H1 (cell line): ENCODE results near the gene DESI1.
"Not testable (repeated sequence)": the region's sequence is repeated elsewhere in the genome, so short reads cannot be mapped to it uniquely, and the experiment has no call there.

Source experiments
- CEBPB ChIP-seq: IDR thresholded peaks from 2 replicates; pipeline ENCODE4 v1.6.1; 2012; ENCODE audit warnings: low read depth, low read length
- CHD1 ChIP-seq: IDR thresholded peaks from 2 replicates; pipeline ENCODE4 v1.6.1; 2012; ENCODE audit warnings: low read depth, low read length, improper control_type of control experiment
- CHD2 ChIP-seq: IDR thresholded peaks from 2 replicates; pipeline ENCODE4 v1.6.1; 2012; ENCODE audit warnings: low read length, improper control_type of control experiment
- EZH2 ChIP-seq: fragments of 200-600 bp; sonication (generic); IDR thresholded peaks from 2 replicates; pipeline ENCODE4 v1.7.1; 2012; ENCODE audit warnings: low read depth, mild to moderate bottlenecking, moderate library complexity, low read length, inconsistent platforms; ENCODE audit not compliant: severe bottlenecking
- FOSL1 ChIP-seq: IDR thresholded peaks from 2 replicates; pipeline ENCODE4 v1.6.1; 2011; ENCODE audit warnings: mild to moderate bottlenecking, low read depth, low read length, moderate library complexity; ENCODE audit not compliant: insufficient read depth
- HDAC2 ChIP-seq, 2 experiments: fragments of 300-600 bp in 1 of 2; sonication (generic) in 1 of 2; IDR thresholded peaks; 2 replicates each; pipeline ENCODE4 v1.6.1; 2011 to 2012; ENCODE audit warnings: low read depth in 2 of 2, low read length in 2 of 2, mild to moderate bottlenecking in 2 of 2, moderate library complexity in 2 of 2, borderline replicate concordance in 1 of 2, inconsistent platforms in 1 of 2
- KDM5A ChIP-seq: fragments of 200-600 bp; IDR thresholded peaks from 2 replicates; pipeline ENCODE4 v1.7.1; 2012; ENCODE audit warnings: mild to moderate bottlenecking, low read length, inconsistent platforms, mixed read lengths
- NRF1 ChIP-seq: IDR thresholded peaks from 2 replicates; pipeline ENCODE4 v1.6.1; 2011; ENCODE audit warnings: mild to moderate bottlenecking, low read depth, low read length, improper control_type of control experiment
- POLR2A ChIP-seq, 2 experiments: IDR thresholded peaks; 1 replicate in 1 of 2; 2 replicates in 1 of 2; pipeline ENCODE4 v1.6.1; 2011; ENCODE audit warnings: low read depth in 2 of 2, low read length in 2 of 2, mild to moderate bottlenecking in 2 of 2; ENCODE audit errors: control extremely low read depth in 1 of 2
- RBBP5 ChIP-seq: IDR thresholded peaks from 2 replicates; pipeline ENCODE4 v1.7.1; 2012; ENCODE audit warnings: low read depth, mild to moderate bottlenecking, inconsistent platforms, low read length, moderate library complexity, borderline replicate concordance
- SP4 ChIP-seq: IDR thresholded peaks from 2 replicates; pipeline ENCODE4 v1.6.1; 2012; ENCODE audit warnings: low read length, inconsistent platforms
- SUZ12 ChIP-seq: fragments of 200-600 bp; sonication (generic); IDR thresholded peaks from 2 replicates; pipeline ENCODE4 v1.6.1; 2012; ENCODE audit warnings: mild to moderate bottlenecking, inconsistent platforms, low read length, moderate library complexity, mixed read lengths
- ZNF274 ChIP-seq: IDR thresholded peaks from 2 replicates; pipeline ENCODE4 v1.7.0; 2012; ENCODE audit warnings: low read length, borderline replicate concordance; ENCODE audit errors: extremely low read depth
- TF ChIP-seq, protein P1 (sequence below), 3 experiments: IDR thresholded peaks; 1 replicate in 2 of 3; 2 replicates in 1 of 3; pipeline versions ENCODE4 v1.5.1 to v1.6.1; 2011; ENCODE audit warnings: low read length in 3 of 3, mild to moderate bottlenecking in 3 of 3, inconsistent platforms in 2 of 3, low read depth in 1 of 3, moderate library complexity in 1 of 3; ENCODE audit not compliant: insufficient read depth in 1 of 3; ENCODE audit errors: control extremely low read depth in 1 of 3

GRCh38 chr22:41631615-41632014, 10.8 kb upstream of the DESI1 start:
- TF ChIP-seq CHD1; CHD2; CEBPB; NRF1; SUZ12; HDAC2 (IDR thresholded peaks at IDR 0.05; ENCODE audit: borderline replicate concordance in 1 of 2, low read depth in 2 of 2, low read length in 2 of 2); SP4; RBBP5; EZH2; KDM5A; FOSL1; POLR2A (IDR thresholded peaks at IDR 0.05; ENCODE audit: control extremely low read depth in 1 of 2, low read depth in 2 of 2, low read length in 2 of 2); ZNF274: not testable (repeated sequence)
- TF ChIP-seq, protein P1, sequence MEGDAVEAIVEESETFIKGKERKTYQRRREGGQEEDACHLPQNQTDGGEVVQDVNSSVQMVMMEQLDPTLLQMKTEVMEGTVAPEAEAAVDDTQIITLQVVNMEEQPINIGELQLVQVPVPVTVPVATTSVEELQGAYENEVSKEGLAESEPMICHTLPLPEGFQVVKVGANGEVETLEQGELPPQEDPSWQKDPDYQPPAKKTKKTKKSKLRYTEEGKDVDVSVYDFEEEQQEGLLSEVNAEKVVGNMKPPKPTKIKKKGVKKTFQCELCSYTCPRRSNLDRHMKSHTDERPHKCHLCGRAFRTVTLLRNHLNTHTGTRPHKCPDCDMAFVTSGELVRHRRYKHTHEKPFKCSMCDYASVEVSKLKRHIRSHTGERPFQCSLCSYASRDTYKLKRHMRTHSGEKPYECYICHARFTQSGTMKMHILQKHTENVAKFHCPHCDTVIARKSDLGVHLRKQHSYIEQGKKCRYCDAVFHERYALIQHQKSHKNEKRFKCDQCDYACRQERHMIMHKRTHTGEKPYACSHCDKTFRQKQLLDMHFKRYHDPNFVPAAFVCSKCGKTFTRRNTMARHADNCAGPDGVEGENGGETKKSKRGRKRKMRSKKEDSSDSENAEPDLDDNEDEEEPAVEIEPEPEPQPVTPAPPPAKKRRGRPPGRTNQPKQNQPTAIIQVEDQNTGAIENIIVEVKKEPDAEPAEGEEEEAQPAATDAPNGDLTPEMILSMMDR (IDR thresholded peaks at IDR 0.05; ENCODE audit: control extremely low read depth in 1 of 3, insufficient read depth in 1 of 3, low read depth in 1 of 3, low read length in 3 of 3) = not testable (repeated sequence)
